Muscle of arm (tissue), 14 donors: Measurements from ENCODE around the gene IFNL1. TPM values are rescaled to one million over a fixed set of nuclear protein-coding genes. Genes with fewer than 3 reads are reported as not detected.
"Not testable (repeated sequence)": the region's sequence is repeated elsewhere in the genome, so short reads cannot be mapped to it uniquely, and the experiment has no call there.

Experiments used
- DNase-seq: peaks from one replicate; pipeline ENCODE4 v3.0.0-alpha.2; 2013
- long read RNA-seq, 11 donors: transcript quantifications; one replicate each; lab custom pipeline, GENCODE V29; 2026
- polyA plus RNA-seq, 12 donors: library from polyadenylated mRNA; unstranded; fragments of 120-200 nt; gene quantifications; one replicate each; pipeline ENCODE4 v1.2.1, GENCODE V29; 2013; ENCODE audit not compliant: insufficient read length in 12 of 12

Gene IFNL1
- polyA plus RNA-seq, result not detected
- long read RNA-seq, donor 1, result 0 reads
- long read RNA-seq, donor 2, result 0 reads
- long read RNA-seq, donor 3, result 0 reads
- long read RNA-seq, donor 4, result 0 reads
- long read RNA-seq, donor 5, result 0 reads
- long read RNA-seq, donor 6, result 0 reads
- long read RNA-seq, donor 7, result 0 reads
- long read RNA-seq, donor 8, result 0 reads
- long read RNA-seq, donor 9, result 0 reads
- long read RNA-seq, donor 10, result 0 reads
- long read RNA-seq, donor 11, result 0 reads

GRCh38 chr19:39296055-39296645 lies at the start of gene IFNL1:
Gene IFNL1 (plus strand): TSS chr19:39296407. CDS start chr19:39296422, 15 bp downstream.
- DNase-seq, result no peak

- DNase-seq, result no peak
These were observed 49.1 kb upstream of the IFNL1 start for GRCh38 chr19:39246951-39247669.

GRCh38 chr19:39247701-39248664 lies 48.2 kb upstream of the IFNL1 start:
- no peak for DNase-seq

DNA sequence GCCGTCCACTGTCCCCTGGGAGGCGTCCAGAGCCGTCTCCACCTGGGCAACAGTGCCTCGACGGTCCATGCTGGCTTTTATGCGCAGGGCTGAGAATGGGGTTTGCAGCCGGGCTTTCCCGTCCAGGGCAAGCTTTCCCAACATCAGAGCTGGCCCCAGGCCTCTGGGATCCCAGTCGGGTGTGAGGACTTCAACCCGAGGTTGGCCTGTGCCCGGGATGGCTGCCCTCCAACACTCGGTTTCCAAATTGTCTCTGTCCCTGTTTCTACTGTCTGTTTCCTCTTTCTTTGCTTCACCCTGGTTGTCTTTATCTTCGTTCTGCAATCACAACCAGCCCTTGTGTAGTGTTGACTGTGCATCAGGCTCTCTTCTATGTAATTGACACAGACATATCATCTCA lies 47.4 kb upstream of the IFNL1 start, which contains the start of gene IFNL4:
Gene IFNL4, minus strand, starts transcription at position 51 of the 400 bp plus-strand sequence.
- no peak for DNase-seq

DNA sequence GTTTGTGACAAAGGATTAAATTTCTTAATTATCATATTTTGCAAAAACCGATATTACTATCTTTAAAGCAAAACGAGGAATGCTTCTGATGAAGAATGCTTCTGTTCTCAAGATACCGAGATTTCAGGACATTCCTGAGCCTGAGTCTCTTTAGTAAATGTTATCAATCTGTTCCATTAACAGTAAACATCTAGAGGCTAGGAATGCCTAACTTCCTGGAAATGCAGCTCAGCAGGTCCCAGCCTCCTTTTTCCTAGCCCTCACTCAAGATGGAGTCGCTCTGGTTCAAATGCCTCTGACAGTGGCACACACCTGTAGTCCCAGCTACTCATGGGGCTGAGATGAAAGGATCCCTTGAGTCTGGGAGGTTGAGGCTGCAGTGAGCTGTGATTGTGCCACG lies 45.1 kb upstream of the IFNL1 start:
- DNase-seq, result no peak

DNA sequence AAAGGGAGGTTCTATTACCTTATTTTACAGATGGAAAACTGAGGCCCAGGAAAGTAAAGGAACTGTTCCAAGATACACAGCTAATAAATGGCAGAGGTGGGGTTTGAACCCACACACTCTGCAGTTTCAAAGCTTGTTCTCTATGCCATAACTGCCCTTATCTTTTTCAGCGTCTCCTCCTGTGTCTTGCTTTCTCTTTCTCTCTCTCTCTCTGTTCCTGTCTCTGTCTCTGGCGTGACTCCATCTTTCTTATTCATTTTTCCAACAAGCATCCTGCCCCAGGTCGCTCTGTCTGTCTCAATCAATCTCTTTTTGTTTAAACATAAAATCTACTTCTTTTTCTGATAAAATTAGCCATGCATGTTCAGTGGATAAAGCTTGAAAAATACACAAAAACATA lies 44.4 kb upstream of the IFNL1 start:
- no peak for DNase-seq

DNA sequence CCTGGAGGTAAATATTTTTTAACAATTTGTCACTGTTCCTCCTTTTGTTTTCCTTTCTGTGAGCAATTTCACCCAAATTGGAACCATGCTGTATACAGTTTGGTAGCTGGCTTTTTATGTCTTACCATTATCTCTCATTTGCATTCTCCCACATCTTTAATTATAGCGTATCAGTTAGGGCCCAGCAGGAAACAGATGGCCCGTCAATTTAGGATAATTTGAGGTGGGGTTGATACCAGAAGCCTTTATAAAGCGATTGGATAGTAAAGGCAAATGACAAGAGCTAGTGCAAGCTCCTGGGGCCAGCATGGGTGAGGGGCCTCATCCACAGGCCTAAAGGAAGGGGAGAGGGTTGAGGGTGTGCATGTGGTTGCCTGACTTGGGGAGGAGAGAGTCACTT lies 43.7 kb upstream of the IFNL1 start:
- DNase-seq, result no peak

DNA sequence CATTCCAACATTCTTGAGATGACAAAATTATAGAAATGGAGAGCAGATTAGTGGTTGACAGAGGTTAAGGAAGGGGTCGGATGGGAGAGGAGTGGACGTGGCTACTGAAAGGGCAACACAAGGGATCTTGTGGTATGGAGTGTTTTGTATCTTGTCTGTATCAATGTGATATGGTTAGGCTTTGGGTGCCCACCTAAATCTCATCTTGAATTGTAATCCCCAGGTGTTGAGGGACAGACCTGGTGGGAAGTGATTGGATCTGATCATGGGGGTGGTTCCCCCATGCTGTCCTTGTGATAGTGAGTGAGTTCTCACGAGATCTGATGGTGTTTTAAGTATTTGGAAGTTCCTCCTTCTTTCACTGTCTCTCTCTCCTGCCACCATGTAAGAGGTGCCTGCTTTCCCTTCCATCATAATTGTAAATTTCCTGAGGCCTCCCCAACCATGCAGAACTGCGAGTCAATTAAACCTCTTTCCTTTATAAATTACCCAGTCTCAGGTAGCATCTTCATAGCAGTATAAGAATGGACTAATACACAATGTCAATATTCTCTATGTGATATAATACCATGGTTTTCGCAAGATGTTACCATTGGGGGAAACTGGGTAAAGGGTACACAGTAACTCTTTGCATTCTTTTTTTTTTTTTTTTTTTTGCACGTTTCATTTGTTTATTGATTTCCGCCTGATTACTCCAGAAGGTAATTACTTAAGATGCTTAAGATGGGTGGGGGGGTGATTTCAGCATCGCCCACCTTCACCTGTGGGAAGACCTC lies 42.6 kb upstream of the IFNL1 start:
- DNase-seq, result no peak

DNA sequence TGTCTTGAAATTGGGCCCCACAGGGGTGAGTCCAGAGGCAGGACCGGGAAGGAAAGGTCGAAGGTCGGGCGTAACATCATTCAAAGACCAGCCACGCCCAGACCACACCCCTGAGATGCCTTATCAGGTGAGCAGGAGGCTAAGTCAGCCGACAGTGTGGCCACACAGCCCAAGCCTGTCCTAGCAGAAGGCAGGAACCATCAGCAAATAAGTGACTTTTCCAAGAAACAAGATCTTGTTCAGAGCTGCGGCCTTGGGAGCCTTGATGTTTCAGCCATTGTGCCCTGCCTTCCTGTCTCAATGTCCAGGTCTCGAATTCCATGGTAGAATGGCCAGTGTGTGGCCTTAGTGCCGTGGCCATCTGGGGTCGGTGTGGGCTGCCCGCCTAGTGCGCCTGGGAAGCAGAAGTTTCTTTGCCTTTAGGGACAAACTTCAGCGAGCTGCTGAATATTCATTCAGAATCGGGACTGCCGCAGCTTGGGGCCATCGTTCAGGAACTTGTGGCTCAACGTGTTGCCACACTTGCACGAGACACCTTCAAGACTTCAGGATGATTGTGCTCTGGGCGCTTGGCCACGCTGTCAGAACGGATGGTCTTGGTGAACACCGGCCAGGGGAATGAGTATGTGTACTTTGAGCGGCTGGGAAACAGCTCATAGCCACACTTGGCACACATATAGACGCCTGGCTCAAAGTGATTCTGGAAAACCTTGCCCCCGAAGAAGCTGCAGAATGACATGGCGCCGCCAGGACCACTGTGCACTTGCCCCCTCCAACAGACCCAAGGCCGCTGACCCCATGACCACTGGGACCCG lies 41.5 kb upstream of the IFNL1 start:
- no peak for DNase-seq

GRCh38 chr19:39257227-39257626 lies 39.0 kb upstream of the IFNL1 start:
- DNase-seq, result no peak

- DNase-seq, result no peak
These were observed 34.5 kb upstream of the IFNL1 start for GRCh38 chr19:39261704-39262103.

- no peak for DNase-seq
These were observed 33.7 kb upstream of the IFNL1 start for GRCh38 chr19:39262496-39262895.

DNA sequence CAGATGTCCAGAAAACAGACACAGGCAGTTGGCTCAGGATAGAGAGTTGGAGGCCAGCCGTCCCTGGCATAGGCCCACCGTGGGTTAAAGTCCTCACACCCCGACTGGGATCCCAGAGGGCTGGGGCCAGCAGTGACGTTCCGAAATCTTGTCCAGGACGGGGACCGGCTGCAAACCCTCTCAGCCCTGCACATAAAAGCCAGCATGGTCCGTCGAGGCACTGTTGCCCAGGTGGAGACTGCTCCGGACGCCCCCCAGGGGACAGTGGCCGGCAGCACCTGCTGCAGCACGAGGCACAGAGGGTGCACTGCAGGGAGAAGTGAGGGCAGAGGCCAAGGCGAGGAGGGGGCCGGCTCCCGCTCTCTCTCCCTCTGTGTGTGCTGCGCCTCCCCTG lies 32.3 kb upstream of the IFNL1 start:
- no peak for DNase-seq

- no peak for DNase-seq
These were observed 31.6 kb upstream of the IFNL1 start for GRCh38 chr19:39264306-39265290.

- no peak for DNase-seq
These were observed 30.8 kb upstream of the IFNL1 start for GRCh38 chr19:39265321-39265916.

- DNase-seq, result not testable (repeated sequence)
These were observed 28.1 kb upstream of the IFNL1 start, which contains the start of gene IFNL2 for GRCh38 chr19:39268085-39268484. Gene IFNL2 (plus strand): TSS chr19:39268396. CDS start chr19:39268569, 173 bp downstream.

DNA sequence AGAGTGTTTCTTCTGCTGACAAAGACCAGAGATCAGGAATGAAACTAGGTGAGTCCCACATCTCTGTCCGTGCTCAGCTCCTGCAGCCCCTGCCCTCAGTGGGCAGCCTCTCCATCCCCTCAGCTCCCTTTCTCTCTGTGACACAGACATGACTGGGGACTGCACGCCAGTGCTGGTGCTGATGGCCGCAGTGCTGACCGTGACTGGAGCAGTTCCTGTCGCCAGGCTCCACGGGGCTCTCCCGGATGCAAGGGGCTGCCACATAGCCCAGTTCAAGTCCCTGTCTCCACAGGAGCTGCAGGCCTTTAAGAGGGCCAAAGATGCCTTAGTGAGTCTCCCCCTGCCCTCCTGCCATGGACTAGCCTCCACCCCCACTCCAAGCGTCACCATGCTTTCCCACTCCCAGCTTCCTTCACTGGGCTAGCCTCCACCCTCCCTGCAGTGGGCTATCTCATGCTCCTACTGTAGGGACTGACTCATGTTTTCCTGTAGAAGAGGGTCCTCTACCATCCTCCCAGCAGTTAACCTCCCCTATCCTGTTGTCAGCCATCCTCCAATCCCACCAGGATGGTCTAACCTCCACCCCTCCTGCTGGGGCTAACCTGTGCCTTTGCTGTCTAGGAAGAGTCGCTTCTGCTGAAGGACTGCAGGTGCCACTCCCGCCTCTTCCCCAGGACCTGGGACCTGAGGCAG lies 27.5 kb upstream of the IFNL1 start:
- DNase-seq, result not testable (repeated sequence)

GRCh38 chr19:39269369-39269768 lies 26.8 kb upstream of the IFNL1 start:
- not testable (repeated sequence) for DNase-seq
